K562 (cell line): ENCODE data around the gene GRIK3. TPM values are rescaled to one million over a fixed set of nuclear protein-coding genes. Genes with fewer than 3 reads are reported as not detected.

ENCODE experiments used
- ATAC-seq: fragments of 200-7000 bp; cut with Tn5 transposase; 3 replicates; pipeline ENCODE4 v1.9.1; 2020; ENCODE audit warnings: moderate library complexity
- BruUV-seq: library from RNA; stranded (reverse); fragments of 400-500 nt; replicated peaks from 2 replicates; lab custom pipeline; 2021; lab: Mats Ljungman, UMichigan
- CTCF ChIA-PET: fragments of 300-600 bp; formaldehyde crosslinking; extraction: SDS; loops from one replicate; lab custom pipeline; 2021; ENCODE audit warnings: low intra/inter-chr PET ratio; lab: Yijun Ruan, JAX
- POLR2A ChIA-PET: fragments of 300-600, 350-650 bp; sonication (Branson Sonifier 250); formaldehyde crosslinking; extraction: SDS; loops from one replicate; lab custom pipeline; 2021; ENCODE audit warnings: antibody characterized with exemption, inconsistent platforms; lab: Yijun Ruan, JAX
- DNase-seq, 4 experiments: peaks; one replicate each; pipeline versions ENCODE4 v3.0.0 to v3.0.0-alpha.2; 2011 to 2018; ENCODE audit warnings: low spot score in 3 of 4, mixed read lengths in 3 of 4; ENCODE audit errors: extremely low read depth in 1 of 4
- FAIRE-seq: peaks from 2 replicates; lab custom pipeline; 2011; peaks lifted over from hg19 to GRCh38; lab: Jason Lieb, UNC
- H2AFZ ChIP-seq: 2 replicates; pipeline ENCODE4 v1.6.0; 2011; ENCODE audit warnings: low read depth, low read length, control low read depth, inconsistent platforms
- H3K27ac ChIP-seq: fragments of 200-600 bp; 3 replicates; pipeline ENCODE4 v1.8.0; 2011; ENCODE audit warnings: low read depth, mild to moderate bottlenecking, control low read depth, inconsistent platforms, low read length, moderate library complexity, mixed read lengths; ENCODE audit errors: extremely low read depth
- H3K27me3 ChIP-seq, 2 experiments: fragments of 300-600 bp in 1 of 2; 2 replicates in 1 of 2; 3 replicates in 1 of 2; pipeline versions ENCODE4 v1.6.0 to v1.8.0; 2011; ENCODE audit warnings: inconsistent platforms in 2 of 2, low read length in 2 of 2, mild to moderate bottlenecking in 1 of 2, mixed read lengths in 1 of 2, moderate library complexity in 1 of 2; ENCODE audit not compliant: control insufficient read depth in 2 of 2, insufficient read depth in 2 of 2
- H3K36me3 ChIP-seq: fragments of 300-600 bp; 3 replicates; pipeline ENCODE4 v1.8.0; 2011; ENCODE audit warnings: mild to moderate bottlenecking, low read length, inconsistent platforms; ENCODE audit not compliant: control insufficient read depth, insufficient read depth
- H3K4me1 ChIP-seq, 2 experiments: fragments of 200-600 bp in 1 of 2; replicated peaks in 1 of 2; 2 replicates in 1 of 2; 3 replicates in 1 of 2; pipeline versions ENCODE4 v1.5.1 to v1.8.0; 2011; ENCODE audit warnings: inconsistent platforms in 2 of 2, low read length in 2 of 2, mild to moderate bottlenecking in 1 of 2, mixed read lengths in 1 of 2, moderate library complexity in 1 of 2; ENCODE audit not compliant: control insufficient read depth in 2 of 2, insufficient read depth in 2 of 2
- H3K4me2 ChIP-seq: 2 replicates; pipeline ENCODE4 v1.6.1; 2011; ENCODE audit warnings: low read length, control low read depth, inconsistent platforms, mixed read lengths; ENCODE audit not compliant: insufficient read depth
- H3K4me3 ChIP-seq: fragments of 200-600 bp; sonication (generic), shearing (Covaris generic); 2 replicates; pipeline ENCODE4 v1.5.1; 2016; ENCODE audit warnings: control low read depth, inconsistent platforms
- H3K79me2 ChIP-seq: fragments of 200-600 bp; 3 replicates; pipeline ENCODE4 v1.8.0; 2011; ENCODE audit warnings: low read length, inconsistent platforms; ENCODE audit not compliant: control insufficient read depth, insufficient read depth
- H3K9ac ChIP-seq, 2 experiments: 2 replicates each; pipeline versions ENCODE4 v1.6.0 to v1.6.1; 2011; ENCODE audit warnings: low read depth in 2 of 2, low read length in 2 of 2, control low read depth in 1 of 2, inconsistent platforms in 1 of 2, mild to moderate bottlenecking in 1 of 2, mixed read lengths in 1 of 2; ENCODE audit not compliant: insufficient read depth in 1 of 2
- H3K9me1 ChIP-seq: one replicate; pipeline ENCODE4 v1.6.0; 2011; ENCODE audit warnings: inconsistent platforms, mild to moderate bottlenecking, low read length, moderate library complexity; ENCODE audit not compliant: control insufficient read depth, insufficient read depth
- H3K9me3 ChIP-seq: replicated peaks from 2 replicates; pipeline ENCODE4 v1.5.1; 2011; ENCODE audit warnings: low read depth, low read length, inconsistent platforms; ENCODE audit not compliant: control insufficient read depth, insufficient read depth
- H4K20me1 ChIP-seq: replicated peaks from 2 replicates; pipeline ENCODE4 v1.6.1; 2011; ENCODE audit warnings: low read length, inconsistent platforms, mixed read lengths; ENCODE audit not compliant: control insufficient read depth, insufficient read depth
- BACH1 ChIP-seq: fragments of 200-800 bp; sonication (Bioruptor generic); IDR thresholded peaks from 2 replicates; pipeline ENCODE4 v1.6.1; 2016; ENCODE audit warnings: missing genetic modification characterization, missing compliant biosample characterization
- CBFA2T2 ChIP-seq: fragments of 450-650 bp; conservative IDR thresholded peaks from 2 replicates; pipeline ENCODE4 v1.6.1; 2017; ENCODE audit warnings: mild to moderate bottlenecking
- CSDE1 ChIP-seq, 2 experiments: fragments of 450-650 bp; IDR thresholded peaks; 2 replicates each; pipeline ENCODE4 v1.6.1; 2016; ENCODE audit warnings: mild to moderate bottlenecking in 1 of 2
- CXXC5 ChIP-seq: fragments of 250-450 bp; sonication (Bioruptor Pico); IDR thresholded peaks from 2 replicates; pipeline ENCODE4 v1.8.0; 2022; ENCODE audit warnings: inconsistent platforms, mild to moderate bottlenecking, moderate library complexity
- DLX4 ChIP-seq: fragments of 250-450 bp; sonication (Bioruptor Pico); IDR thresholded peaks from 2 replicates; pipeline ENCODE4 v1.6.1; 2021; ENCODE audit warnings: mild to moderate bottlenecking
- EHMT2 ChIP-seq: fragments of 450-650 bp; IDR thresholded peaks from 2 replicates; pipeline ENCODE4 v1.6.1; 2018; ENCODE audit warnings: antibody characterized with exemption
- ETV5 ChIP-seq: sonication (generic); formaldehyde crosslinking; IDR thresholded peaks from 2 replicates; pipeline ENCODE4 v1.4.0; 2020; ENCODE audit warnings: low read depth, mild to moderate bottlenecking, missing genetic modification reagents
- MECOM ChIP-seq: fragments of 250-450 bp; sonication (Bioruptor Pico); IDR thresholded peaks from 2 replicates; pipeline ENCODE4 v1.8.0; 2022; ENCODE audit warnings: inconsistent platforms
- POLR2H ChIP-seq: IDR thresholded peaks from 2 replicates; pipeline ENCODE4 v1.6.1; 2016; ENCODE audit warnings: missing genetic modification characterization, low read depth, mild to moderate bottlenecking, control low read depth, missing compliant biosample characterization, moderate library complexity
- PRPF4 ChIP-seq: fragments of 200-400 bp; formaldehyde crosslinking; IDR thresholded peaks from one replicate; pipeline ENCODE4 v1.6.1; 2017; ENCODE audit warnings: low read length, low read depth, mild to moderate bottlenecking; ENCODE audit not compliant: insufficient read depth, poor library complexity, severe bottlenecking
- RB1 ChIP-seq: fragments of 450-650 bp; IDR thresholded peaks from 2 replicates; pipeline ENCODE4 v1.6.1; 2017; ENCODE audit warnings: low read depth, mild to moderate bottlenecking
- SMAD4 ChIP-seq: fragments of 250-450 bp; sonication (Bioruptor Pico); conservative IDR thresholded peaks from 2 replicates; pipeline ENCODE4 v1.8.0; 2021; ENCODE audit warnings: inconsistent platforms, mild to moderate bottlenecking, moderate library complexity
- TCF7L2 ChIP-seq: fragments of 150-350 bp; IDR thresholded peaks from 2 replicates; pipeline ENCODE4 v1.6.1; 2016; ENCODE audit warnings: low read depth, mild to moderate bottlenecking, low read length, moderate library complexity
- WGBS: fragments of 100-300 bp; shearing (Covaris generic); methylation state at CpG from one replicate; pipeline ENCODE4 v1.1.6; 2016; ENCODE audit warnings: low coverage, mixed read lengths; ENCODE audit not compliant: insufficient coverage; ENCODE audit errors: missing lambda C conversion rate; 5-methylcytosine and 5-hydroxymethylcytosine counted together
- in situ Hi-C: fragments of 300-500 bp; cut with MboI; formaldehyde crosslinking; loops from 4 replicates; pipeline ENCODE4 v1.15.0; 2018; ENCODE audit warnings: inconsistent platforms, mixed read lengths
- intact Hi-C: fragments of 100-400 bp; cut with micrococcal nuclease; formaldehyde crosslinking; loops from 2 replicates; pipeline ENCODE4 v1.14.2; 2022
- polyA plus RNA-seq, 8 experiments: library from polyadenylated mRNA; depleted of rRNA in 4 of 8; stranded (reverse) in 5 of 8; unstranded in 3 of 8; fragments of >200 nt; fragmentation: Nextera tagmentation in 2 of 8; fragmentation: Illumina TruSeq in 1 of 8; extraction: Ambion mirVana in 2 of 8; extraction: Trizol in 1 of 8; gene quantifications; 2 replicates each; pipeline versions ENCODE4 v1.2.1 to v1.2.3, GENCODE V29; 2011 to 2014; ENCODE audit warnings: inconsistent platforms in 1 of 8, missing spikeins in 1 of 8
- total RNA-seq, 7 experiments: library from RNA; depleted of rRNA in 6 of 7; stranded (reverse); fragments of >200 nt in 6 of 7; fragmentation: Illumina TruSeq in 2 of 7; extraction: Trizol in 2 of 7; gene quantifications; 2 replicates each; pipeline versions ENCODE4 v1.2.1 to v1.2.3, GENCODE V29; 2011 to 2021; ENCODE audit warnings: low replicate concordance in 1 of 7
- TF ChIP-seq, protein P1 (sequence below): fragments of 250-450 bp; sonication (Bioruptor Pico); IDR thresholded peaks from 2 replicates; pipeline ENCODE4 v1.5.0; 2020; ENCODE audit warnings: mild to moderate bottlenecking, borderline replicate concordance
- TF ChIP-seq, protein P2 (sequence below): sonication (generic); formaldehyde crosslinking; IDR thresholded peaks from 2 replicates; pipeline ENCODE4 v1.8.0; 2022; ENCODE audit warnings: mild to moderate bottlenecking, missing genetic modification reagents, borderline replicate concordance

The GRIK3 gene
- total and polyA plus RNA-seq, 9 of the 15 experiments (the other 6 are each of a cell fraction or from before 2014, with no cell fraction given) = not detected

DNA sequence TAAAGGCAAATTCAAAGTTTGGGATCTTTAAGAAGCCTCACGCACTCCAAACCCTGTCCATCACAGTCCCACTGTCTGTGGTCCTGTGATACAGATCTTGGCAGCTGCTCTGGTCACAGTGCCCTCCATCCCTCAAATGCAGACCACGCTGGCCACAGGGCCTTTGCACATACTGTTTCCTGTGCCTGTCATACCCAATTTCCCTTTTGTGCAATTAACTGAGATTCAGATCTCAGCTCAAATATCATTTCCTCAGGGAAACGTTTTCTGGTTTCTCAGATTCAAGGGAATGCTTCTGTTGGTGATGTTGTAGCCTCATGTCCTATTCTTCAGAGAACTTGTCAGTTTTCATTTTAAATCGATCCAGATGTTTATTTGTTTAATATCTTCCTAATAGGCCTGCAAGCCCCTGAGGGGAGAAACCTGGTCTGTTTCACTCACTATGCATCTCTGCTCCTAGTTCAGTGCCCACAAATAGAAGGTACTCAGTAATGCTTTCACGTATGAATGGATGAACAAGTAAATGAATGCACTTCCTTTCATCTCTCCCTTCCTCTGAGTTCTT, 24.2 kb upstream of the GRIK3 start (continued):
- TF ChIP-seq, protein P1, sequence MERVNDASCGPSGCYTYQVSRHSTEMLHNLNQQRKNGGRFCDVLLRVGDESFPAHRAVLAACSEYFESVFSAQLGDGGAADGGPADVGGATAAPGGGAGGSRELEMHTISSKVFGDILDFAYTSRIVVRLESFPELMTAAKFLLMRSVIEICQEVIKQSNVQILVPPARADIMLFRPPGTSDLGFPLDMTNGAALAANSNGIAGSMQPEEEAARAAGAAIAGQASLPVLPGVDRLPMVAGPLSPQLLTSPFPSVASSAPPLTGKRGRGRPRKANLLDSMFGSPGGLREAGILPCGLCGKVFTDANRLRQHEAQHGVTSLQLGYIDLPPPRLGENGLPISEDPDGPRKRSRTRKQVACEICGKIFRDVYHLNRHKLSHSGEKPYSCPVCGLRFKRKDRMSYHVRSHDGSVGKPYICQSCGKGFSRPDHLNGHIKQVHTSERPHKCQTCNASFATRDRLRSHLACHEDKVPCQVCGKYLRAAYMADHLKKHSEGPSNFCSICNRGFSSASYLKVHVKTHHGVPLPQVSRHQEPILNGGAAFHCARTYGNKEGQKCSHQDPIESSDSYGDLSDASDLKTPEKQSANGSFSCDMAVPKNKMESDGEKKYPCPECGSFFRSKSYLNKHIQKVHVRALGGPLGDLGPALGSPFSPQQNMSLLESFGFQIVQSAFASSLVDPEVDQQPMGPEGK = no peak
- TF ChIP-seq, protein P2, sequence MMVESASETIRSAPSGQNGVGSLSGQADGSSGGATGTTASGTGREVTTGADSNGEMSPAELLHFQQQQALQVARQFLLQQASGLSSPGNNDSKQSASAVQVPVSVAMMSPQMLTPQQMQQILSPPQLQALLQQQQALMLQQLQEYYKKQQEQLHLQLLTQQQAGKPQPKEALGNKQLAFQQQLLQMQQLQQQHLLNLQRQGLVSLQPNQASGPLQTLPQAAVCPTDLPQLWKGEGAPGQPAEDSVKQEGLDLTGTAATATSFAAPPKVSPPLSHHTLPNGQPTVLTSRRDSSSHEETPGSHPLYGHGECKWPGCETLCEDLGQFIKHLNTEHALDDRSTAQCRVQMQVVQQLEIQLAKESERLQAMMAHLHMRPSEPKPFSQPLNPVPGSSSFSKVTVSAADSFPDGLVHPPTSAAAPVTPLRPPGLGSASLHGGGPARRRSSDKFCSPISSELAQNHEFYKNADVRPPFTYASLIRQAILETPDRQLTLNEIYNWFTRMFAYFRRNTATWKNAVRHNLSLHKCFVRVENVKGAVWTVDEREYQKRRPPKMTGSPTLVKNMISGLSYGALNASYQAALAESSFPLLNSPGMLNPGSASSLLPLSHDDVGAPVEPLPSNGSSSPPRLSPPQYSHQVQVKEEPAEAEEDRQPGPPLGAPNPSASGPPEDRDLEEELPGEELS (CRISPR knock-in tag) = no peak
- TF ChIP-seq BACH1 (tag) = no peak
- no peak for TF ChIP-seq CXXC5 (CRISPR knock-in tag)
- TF ChIP-seq PRPF4 = no peak

- intact Hi-C loops = no loop called here
- TF ChIP-seq RB1 (no peak), CSDE1 (IDR thresholded peaks at IDR 0.05) (no peak), POLR2H (tag) (no peak), CBFA2T2 (no peak), SMAD4 (no peak), MECOM (CRISPR knock-in tag) (no peak), TCF7L2 (no peak), DLX4 (CRISPR knock-in tag) (no peak), ETV5 (CRISPR knock-in tag) (no peak), EHMT2 (no peak)
- WGBS = 1% methylated on average over 6 of the region's 6 CpGs
- no peaks in the 10 kb centered on the region for H3K9me3 ChIP-seq
- H3K4me2 ChIP-seq = no peak overlapping the region
- no peak overlapping the region for H3K9ac ChIP-seq
- no peak overlapping the region for H2AFZ ChIP-seq
- H3K79me2 ChIP-seq = no peaks in the 10 kb centered on the region
- DNase-seq = no peak
- peaks cover 0 to 7% of the 10 kb centered on the region in 2 experiments; a peak in 2 of 5 replicates for H3K27me3 ChIP-seq
- no peaks in the 10 kb centered on the region for H3K36me3 ChIP-seq
- no peaks in the 10 kb centered on the region for H3K9me1 ChIP-seq
- FAIRE-seq = no peak
- in situ Hi-C loops = no loop called here
- no peak for ATAC-seq
- ChIA-PET POLR2A (no interaction called here), CTCF (no interaction called here)
- no peaks in the 10 kb centered on the region for H3K4me1 ChIP-seq
- H3K27ac ChIP-seq = no peak overlapping the region
- H4K20me1 ChIP-seq = peaks cover 7% of the 10 kb centered on the region; the same call in 1 of the 2 replicates
- no TSS peak for BruUV-seq
- H3K4me3 ChIP-seq = no peak overlapping the region
Observed at GRCh38 chr1:37056325-37056724, 22.0 kb upstream of the GRIK3 start.
